Measurements from ENCODE around the gene SNRPB. TPM values are rescaled to one million over a fixed set of nuclear protein-coding genes. Genes with fewer than 3 reads are reported as not detected.

The SNRPB gene
- total and polyA plus RNA-seq, 2 of the 13 experiments (the other 11 are each of a cell fraction or from before 2014, with no cell fraction given): 473 to 844 TPM

- TF ChIP-seq ZNF646 (CRISPR knock-in tag; IDR thresholded peaks at IDR 0.05) (no peak), GTF2F1 (IDR thresholded peaks at IDR 0.05; ENCODE audit: low read length) (no peak), ZNF260 (CRISPR knock-in tag; IDR thresholded peaks at IDR 0.05; ENCODE audit: borderline replicate concordance, low read depth) (no peak), ZNF143 (CRISPR knock-in tag; IDR thresholded peaks at IDR 0.05) (peak; percentile 97), CHD2 (IDR thresholded peaks at IDR 0.05; ENCODE audit: low read depth, low read length) (peak; percentile 6; the same call in 1 of the 2 replicates), ZNF17 (CRISPR knock-in tag; IDR thresholded peaks at IDR 0.05) (no peak), PPARG (CRISPR knock-in tag; conservative IDR thresholded peaks at IDR 0.05) (peak; percentile 59; the same call in 1 of the 2 replicates), ZFP37 (CRISPR knock-in tag; IDR thresholded peaks at IDR 0.05; ENCODE audit: borderline replicate concordance) (peak; percentile 36; the same call in 1 of the 2 replicates), ZNF709 (CRISPR knock-in tag; IDR thresholded peaks at IDR 0.05) (peak; percentile 15)
Observed at GRCh38 chr20:2508631-2509467, 38.3 kb upstream of the SNRPB start, which contains the start of gene ZNF343 (continued).
